Bone marrow (tissue), 2 donors: ENCODE data around the gene COL28A1.

Experiments used
- DNase-seq, 2 donors: peaks; one replicate each; lab custom pipeline; 2025; lab: John Stamatoyannopoulos, UW

The COL28A1 gene

GRCh38 chr7:7535691-7536090 lies at the start of gene COL28A1:
COL28A1 (minus strand) TSS chr7:7535873; CDS start chr7:7532875, 2,998 bp downstream.
- DNase-seq, result no peak

GRCh38 chr7:7584653-7585052 lies 49.0 kb upstream of the COL28A1 start:
- no peak for DNase-seq

GRCh38 chr7:7583731-7584130 lies 48.1 kb upstream of the COL28A1 start:
- DNase-seq, result no peak

- no peak for DNase-seq
These were observed 46.9 kb upstream of the COL28A1 start for GRCh38 chr7:7582596-7582995.

GRCh38 chr7:7581531-7582179 lies 46.0 kb upstream of the COL28A1 start:
- DNase-seq, result no peak

- no peak for DNase-seq
These were observed 44.0 kb upstream of the COL28A1 start for GRCh38 chr7:7579638-7580037.

- no peak for DNase-seq
These were observed 42.2 kb upstream of the COL28A1 start for GRCh38 chr7:7577888-7578287.

- DNase-seq, result no peak
These were observed 40.7 kb upstream of the COL28A1 start for GRCh38 chr7:7576344-7576743.

GRCh38 chr7:7573701-7574100 lies 38.0 kb upstream of the COL28A1 start:
- DNase-seq, result no peak

- no peak for DNase-seq
These were observed 34.9 kb upstream of the COL28A1 start for GRCh38 chr7:7570584-7570983.

- DNase-seq, result no peak
These were observed 33.9 kb upstream of the COL28A1 start for GRCh38 chr7:7569615-7570014.

GRCh38 chr7:7569081-7569527 lies 33.4 kb upstream of the COL28A1 start:
- peak in 1 of 2 donors; percentile 29 for DNase-seq

- DNase-seq, result no peak
These were observed 32.9 kb upstream of the COL28A1 start for GRCh38 chr7:7568553-7568952.

- DNase-seq, result no peak
These were observed 32.3 kb upstream of the COL28A1 start for GRCh38 chr7:7567898-7568531.

- DNase-seq, result peak; percentile 17 to 71
These were observed 31.3 kb upstream of the COL28A1 start, which contains the start of gene MIOS for GRCh38 chr7:7566651-7567611. MIOS (plus strand) TSS chr7:7566884; CDS start chr7:7572476, 5,592 bp downstream.

GRCh38 chr7:7565746-7566650 lies 30.3 kb upstream of the COL28A1 start:
- no peak for DNase-seq

- DNase-seq, result no peak
These were observed 29.5 kb upstream of the COL28A1 start for GRCh38 chr7:7565018-7565680.

- no peak for DNase-seq
These were observed 28.7 kb upstream of the COL28A1 start for GRCh38 chr7:7564323-7564780.

GRCh38 chr7:7563813-7564212 lies 28.1 kb upstream of the COL28A1 start:
- no peak for DNase-seq

- no peak for DNase-seq
These were observed 27.6 kb upstream of the COL28A1 start for GRCh38 chr7:7563269-7563668.

GRCh38 chr7:7562736-7563135 lies 27.1 kb upstream of the COL28A1 start:
- no peak for DNase-seq
